Activated CD4-positive, CD25-positive, alpha-beta regulatory T cell treated with anti-CD3 and anti-CD28 coated beads, Interleukin-2, amount 50 U/mL, for 16 hours (primary cell): ENCODE measurements around the gene FAM234A.
"Not testable (repeated sequence)": the region's sequence is repeated elsewhere in the genome, so short reads cannot be mapped to it uniquely, and the experiment has no call there.

Experiments
- DNase-seq: peaks from one replicate; pipeline ENCODE4 v3.0.0-alpha.2; 2020; ENCODE audit warnings: low read depth, low spot score

The FAM234A gene

DNA sequence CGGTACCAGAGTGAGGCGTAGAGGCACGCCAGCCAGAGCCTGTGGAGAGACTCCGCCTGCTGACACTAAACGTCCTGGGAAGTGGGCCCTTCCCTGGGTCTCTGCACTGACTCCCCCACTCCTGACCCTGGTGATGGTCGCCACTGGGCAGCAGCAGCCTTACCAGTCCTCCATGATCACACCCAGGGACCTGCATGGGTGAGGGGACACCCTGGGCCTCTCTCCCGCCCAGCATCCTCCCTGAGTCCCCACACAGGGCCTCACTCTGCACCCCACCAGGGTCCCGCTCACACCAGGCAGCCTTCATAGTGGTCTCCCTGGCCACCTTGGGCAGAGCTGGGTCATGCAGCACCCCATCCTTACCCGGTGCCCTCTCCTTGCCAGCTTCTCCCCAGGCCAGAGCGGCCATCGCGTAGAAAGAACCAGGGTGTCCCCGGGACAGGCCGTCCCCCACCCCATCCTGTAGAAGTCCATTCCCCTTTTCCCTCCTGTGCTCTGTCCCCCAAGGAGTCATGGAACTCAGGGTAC lies 30.4 kb downstream of the FAM234A start:
- no peak for DNase-seq

DNA sequence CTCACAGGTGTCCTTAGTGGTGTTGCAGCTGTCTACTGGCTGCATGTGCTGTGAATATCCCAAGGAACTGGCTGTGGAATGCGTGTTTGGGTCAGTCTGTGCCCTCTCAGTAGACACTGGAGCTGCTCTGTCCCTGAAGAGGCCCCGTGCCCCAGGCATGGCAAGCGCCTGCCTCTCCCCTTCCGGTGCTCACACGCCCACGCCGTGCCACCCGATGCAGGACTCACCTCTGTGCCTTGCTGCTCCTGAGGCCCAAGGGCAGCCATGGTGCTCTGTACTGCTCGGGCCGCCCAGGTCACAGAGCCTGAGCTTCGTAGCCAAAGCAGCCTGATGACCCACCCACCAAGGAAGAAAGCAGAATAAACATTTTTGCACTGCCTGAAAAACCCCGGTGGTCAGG lies 31.1 kb downstream of the FAM234A start:
- no peak for DNase-seq

DNA sequence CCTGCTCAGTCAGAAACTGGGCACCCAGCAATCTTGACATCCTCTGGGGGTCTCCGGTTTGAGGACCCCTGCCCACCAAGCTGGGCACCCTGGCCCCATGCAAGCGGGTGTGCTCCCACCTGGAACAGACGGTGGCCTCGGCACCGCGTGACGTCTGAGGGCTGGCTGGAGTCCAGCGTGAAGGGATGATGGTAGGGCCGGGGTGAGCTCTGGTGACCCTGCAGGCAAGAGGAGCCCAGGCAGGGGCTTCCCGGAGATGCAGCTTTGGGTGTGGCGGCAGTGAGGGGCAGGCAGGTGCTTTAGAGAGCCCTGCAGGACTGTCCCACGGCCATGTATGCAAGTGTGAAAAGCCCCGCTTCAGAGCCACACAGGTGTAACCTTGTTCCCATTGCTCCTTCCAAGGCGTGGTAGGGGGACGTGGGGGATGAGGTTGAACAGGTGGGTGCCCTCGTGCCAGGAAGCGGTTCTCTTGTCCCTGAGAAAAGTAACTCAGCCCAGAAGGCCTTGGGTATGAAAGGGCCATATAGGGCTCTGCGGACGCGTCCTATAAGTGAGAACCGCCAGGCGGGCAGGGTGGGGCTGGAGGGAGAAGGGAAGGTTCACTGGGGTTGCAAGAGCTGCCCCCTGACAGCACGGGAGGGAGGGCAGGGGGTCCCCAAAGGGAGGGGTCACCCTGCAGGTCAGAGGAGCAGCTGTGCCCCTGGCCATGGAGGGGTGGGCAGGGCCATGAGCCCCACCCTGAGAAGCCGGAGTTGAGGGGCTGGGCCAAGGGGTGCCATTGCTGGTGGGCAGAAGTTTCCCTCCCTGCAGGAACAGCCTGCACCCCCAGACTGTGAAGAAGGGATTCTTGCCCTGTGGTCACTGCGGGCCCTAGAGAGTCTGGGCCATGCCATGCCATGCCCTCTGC lies 31.9 kb downstream of the FAM234A start:
- DNase-seq = no peak

DNA sequence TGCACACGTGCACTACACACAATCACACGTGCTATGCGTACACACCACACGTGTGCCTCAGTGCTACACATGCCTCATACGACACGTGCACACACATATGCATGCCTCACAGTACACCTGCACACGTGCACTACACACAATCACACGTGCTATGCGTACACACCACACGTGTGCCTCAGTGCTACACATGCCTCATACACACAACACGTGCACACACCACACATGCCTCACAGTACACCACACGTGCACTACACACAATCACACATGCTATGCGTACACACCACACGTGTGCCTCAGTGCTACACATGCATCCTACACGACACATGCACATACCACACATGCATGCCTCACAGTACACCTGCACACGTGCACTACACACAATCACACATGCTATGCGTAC lies 32.9 kb downstream of the FAM234A start:
- not testable (repeated sequence) for DNase-seq

DNA sequence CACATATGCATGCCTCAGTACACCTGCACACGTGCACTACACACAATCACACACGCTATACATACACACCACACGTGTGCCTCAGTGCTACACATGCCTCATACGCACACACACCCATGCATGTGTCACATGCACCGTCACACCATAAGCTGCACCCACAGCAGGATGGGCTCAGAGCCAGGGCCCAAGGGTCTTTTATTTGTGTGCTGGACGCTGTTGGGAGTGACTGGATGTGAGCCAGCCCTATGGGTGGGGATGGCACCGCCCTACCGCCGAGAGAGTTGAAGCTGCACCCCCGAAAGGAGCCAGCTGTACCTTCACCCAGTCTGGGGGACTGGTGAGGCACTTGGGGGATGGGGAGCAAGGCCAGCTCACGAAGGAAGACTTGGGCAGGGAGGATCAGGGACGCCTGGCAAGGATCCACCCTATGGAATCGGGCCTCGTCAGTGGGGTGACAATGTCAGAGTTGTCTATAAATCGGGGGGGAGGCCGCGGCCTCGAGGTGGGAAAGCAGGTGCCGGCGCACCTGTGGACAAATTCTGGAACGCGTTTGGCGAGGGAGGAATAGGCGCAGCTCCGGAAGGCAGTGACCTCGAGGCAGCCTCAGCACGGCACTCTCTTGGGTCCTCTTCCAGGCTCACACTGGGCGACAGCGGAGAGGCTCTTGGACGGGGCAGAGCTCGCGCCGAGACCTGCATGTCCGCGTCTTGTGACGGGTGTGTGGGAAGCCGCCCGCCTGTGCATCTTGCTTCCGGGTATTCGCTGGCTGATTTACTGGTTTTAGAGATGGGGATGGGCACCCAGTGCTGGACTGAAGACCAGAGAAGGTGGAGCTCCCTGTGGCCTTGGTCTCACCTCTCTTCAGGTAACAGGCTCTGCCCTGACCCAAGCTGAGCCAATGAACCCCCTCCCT lies 33.8 kb downstream of the FAM234A start:
- DNase-seq = no peak

DNA sequence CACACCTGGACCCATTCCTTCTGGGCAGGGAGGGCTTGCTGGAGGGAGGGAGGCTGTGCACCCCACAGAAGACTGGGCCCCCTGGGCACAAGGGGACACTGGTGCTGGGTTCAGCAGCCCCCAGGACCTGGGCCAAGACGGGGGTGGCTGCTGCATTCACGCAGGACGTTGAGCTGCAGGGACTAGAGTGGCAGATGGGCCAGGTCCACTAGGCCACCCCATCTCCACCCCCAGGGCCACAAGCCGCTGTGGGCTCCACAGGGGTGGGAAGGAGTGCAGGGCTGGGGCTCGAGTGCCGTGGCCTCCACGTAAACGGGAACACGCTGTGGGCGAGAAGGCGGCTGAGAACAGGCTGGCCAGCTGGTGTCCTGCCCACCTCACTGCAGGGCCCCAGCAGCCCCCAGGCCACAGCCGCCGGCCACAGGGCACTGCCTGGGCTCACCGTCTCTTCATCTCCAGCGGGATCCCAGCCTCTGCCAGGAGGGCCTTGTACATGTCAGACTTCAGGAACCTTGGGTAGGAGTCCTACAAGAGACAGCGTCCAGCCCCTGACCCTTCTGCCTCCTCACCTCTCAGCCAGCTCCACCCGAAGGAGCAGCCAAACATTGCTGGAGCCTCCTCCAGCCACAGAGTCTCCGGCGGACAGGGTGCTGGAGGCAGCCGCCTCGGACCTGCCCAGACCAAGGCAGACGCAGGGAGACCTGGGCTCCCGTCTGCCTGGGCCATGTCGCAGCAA lies 34.6 kb downstream of the FAM234A start:
- no peak for DNase-seq

DNA sequence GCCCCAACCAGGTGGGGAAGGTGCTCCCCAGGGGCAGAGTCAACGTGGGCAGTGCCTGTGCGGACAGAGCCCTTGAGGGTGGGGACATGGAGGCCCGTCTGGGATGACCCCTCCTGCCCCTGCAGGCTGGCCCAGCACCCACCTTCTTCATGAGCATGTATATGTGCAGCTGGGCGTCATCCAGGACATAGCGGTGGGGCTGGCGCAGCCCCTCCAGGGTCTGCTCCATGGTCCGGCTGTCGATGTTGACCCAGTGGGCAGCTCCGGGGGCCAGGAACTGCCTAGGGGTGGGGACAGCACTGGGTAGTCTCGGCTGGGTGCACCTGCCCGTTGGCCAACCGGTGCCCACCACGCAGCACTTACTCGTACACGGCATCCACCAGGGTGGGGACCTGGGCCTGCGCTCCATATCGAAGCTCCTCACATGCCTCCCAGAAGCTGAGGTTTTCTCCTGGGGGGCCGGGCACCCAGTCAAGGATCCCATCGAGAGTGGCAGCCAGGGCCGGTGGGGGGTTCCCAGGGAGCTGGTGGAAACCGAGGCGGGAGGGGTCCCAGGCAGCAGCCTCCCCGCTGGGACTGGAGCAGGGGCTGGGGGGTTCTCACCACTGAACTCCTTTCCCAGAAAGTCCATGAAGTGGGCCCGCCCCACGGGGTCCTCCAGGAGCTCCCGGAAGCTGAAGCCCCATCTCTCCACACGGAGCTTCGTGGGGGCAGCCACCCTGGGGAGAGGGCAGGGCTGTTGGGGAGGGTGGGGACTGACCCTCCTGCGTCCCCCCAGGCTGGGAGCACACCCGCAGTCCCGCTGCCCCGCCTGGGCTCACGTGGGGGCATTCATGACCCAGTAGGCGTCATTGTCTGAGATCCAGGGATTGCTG lies 36.0 kb downstream of the FAM234A start:
- no peak for DNase-seq

DNA sequence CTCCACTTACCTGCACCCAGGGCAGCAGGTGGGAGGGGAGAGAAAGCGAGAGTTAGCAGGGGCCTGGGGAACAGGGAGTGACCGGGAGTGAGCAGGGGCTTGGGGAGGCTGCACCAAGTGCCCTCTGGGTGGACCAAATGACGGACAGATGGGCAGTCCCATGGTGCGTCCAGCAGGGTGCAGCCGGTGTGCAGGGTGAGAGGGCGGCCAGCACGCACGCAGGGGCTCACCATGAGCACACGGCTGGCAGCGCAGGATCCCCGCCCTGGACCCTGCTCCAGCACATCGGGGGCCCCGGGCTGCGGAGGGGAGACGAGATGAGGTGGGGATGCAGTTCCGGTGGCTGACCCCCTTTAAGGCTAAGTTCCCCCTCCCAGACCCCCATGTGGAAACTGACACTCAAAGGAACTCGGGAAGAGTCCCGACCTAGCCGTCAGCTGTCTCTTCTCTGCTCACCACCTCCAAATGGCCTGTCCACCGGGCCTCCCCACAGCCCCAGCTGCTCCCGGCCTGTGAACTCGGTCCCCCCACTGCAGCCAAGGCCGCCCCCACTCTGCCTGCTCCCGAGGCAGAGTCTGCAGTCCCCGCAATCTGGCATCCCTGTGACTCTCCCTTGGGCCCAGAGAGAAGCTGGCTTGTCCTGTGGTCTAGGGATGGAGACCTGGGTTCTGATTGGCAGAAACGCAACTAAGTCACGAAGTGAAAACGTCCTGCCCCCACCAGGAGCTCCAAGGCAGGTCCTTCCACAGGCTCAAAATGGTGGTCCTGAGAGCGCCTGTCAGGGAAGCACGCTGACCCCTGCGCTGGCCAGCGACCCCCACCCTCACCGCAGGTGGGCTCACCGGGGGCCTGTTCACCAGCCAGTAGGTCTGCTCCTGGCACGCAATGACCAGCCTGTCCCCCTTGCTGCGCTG lies 38.3 kb downstream of the FAM234A start:
- DNase-seq = no peak

DNA sequence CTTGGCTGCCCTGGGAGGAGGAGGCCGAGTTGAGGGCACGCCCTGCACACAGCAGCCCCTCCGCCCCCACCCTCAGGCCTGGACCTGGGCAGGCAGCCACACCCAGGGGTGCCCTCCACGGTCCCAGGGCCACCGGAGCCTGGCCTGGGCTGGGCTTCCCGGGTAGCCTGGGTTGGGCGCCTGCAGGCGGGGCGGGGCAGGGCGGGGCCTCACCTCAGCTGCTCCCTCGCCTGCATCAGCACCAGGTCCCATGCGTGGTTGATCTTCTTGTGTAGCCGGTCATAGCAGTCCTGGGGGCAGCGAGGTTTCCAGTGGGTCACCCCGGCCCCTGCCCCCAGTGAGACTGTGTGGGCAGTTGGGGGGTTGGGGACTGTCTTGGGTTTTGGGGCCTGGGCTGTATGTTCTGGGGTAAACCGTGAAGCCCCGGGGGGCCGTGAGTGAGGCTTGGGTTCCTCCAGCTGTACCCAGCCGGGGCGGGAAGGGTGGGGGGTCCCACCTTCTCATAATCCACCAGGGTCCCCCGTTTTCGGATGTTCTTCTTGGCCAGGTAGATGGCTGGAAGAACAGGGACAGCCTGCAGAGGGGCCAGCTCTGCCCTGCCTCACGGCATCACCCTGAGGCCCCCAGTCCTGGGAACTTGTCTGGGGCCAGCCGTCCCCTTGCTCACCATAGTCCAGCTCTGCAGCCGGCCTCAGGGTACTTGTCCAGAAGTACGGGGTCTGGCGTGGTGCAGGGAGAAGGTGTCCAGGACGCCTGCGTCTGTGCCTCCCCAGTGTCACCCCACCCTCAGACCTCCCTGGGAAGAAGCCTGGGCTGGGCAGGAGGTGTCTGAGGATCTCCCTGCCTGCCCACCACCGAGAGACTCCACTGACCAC lies 39.2 kb downstream of the FAM234A start:
- DNase-seq = no peak

DNA sequence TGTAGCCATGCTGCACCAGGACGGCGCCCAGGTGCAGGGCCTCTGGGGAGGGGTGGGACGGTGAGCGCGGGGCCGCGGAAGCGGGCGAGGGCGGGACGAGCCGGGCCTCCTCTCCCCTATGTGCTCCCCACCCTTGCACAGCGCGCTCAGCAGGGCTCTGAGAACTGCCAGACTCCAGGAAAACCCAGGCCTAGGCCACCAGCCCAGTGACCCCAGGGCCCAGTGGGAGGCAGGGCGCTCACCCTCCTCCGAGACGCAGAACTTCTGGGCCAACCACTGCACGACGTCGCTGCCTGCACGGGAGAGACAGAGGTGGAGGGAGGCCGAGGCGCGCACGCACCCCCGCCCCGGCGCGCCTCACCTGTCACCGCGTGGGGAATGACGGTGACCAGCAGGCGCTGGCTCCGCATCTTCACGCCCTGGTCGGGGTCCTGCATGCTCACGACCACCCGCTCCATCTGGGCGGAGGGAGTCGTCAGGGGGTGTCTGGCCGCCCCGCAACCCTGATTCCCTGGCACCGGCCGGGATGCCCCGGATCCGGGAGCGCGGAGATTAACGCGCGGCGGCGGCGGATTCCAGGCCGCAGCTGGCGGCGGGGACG lies 40.5 kb downstream of the FAM234A start:
- DNase-seq = no peak

DNA sequence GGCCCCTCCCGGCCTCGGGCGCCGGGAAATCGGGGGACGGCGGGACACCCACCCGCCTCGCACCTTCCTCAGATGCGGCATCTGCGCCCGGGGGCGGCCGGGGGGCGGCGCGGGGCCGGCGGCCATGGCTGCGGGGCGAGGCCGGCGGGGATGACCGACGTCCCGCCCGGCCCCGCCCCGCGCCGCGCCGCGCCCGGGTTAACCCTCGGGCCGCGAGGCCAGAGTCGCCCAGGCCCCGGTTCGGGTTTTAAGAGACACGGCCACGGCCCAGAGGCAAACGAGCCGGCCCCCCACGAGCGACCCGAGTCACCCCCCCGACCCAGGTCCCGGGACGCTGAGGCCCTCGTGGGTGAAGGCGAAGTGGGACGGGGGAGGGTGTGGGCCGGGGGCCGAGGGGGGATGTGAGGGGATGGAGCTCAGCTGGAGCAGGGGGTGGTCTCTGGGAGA lies 41.2 kb downstream of the FAM234A start, which contains the start of gene RGS11:
TSS of gene RGS11 (minus strand) at position 159 of the 447 bp plus-strand sequence. CDS start at position 126, 33 bp downstream.
- no peak for DNase-seq

DNA sequence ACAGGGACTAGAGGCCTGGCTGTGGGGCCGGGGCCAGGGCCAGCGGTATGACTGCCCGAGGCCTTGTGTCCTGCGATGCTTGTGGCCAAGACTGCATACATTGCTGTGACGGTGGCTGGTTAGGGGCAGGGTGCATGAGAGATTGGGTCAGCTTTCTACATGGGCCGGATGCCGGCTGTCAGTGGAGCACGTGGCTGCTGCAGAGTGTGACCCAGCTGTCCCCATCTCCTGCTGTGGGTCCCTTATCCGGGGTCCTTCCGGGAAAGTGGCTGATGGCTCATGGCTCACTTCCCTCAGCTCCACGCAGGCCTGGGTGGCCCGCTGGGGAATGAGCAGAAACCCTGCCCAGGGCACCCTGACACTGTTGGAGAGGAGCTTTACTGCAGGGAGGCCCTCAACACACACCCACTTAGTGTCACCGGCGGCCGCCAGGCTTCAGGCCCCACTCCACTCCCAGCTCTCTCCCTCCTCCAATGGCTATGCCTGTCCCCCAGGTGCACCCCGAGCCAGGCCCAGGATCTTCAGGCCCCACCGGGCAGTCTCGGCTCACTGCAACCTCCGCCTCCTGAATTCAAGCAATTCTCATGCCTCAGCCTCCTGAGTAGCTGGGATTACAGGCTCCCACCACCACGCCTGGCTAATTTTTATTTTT lies 41.9 kb downstream of the FAM234A start:
- no peak for DNase-seq

DNA sequence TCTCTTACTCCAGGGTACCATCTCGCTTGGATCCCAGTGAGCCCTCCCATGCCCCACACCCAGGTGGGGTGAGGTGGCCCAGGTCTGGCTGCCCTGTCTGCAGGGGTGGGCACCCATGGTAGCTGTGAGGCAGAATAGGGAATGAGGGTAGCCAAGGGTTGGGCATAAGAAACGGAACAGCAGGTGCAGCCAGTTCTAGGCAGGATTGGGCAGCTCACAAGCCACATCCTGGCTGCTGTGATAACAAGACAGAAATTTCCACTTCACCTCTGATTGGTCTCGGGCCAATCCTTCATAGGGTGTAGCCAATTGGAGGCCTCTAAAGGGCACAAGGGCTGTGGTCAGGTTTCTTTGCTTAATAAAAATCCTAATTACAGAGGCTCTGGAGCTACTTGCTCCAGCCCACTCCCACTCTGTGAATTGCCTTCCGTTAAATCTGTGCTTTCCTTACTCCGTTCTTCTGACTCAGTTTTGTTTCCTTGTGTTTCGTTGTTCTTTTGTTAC lies 44.3 kb downstream of the FAM234A start:
- DNase-seq = no peak

DNA sequence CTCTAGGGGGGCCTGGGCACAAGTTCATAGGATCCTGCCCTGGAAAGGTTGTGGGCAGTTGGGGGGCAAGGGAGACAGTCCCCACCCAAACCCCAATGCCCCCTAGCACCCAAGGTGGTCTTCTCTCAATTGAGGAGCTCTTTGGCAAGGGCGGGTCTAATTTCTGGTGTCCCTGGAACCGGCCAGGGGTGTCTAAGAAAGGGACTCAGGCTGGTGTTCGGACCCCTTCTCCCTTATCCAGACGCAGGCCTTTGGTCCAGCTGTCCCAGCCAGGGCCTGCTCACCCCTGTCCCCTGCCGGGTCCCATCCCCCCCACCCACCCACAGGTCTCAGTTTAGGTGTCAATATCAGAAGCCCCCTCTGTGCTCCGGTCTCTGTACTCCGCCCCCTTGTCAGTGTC lies 44.9 kb downstream of the FAM234A start:
- no peak for DNase-seq

DNA sequence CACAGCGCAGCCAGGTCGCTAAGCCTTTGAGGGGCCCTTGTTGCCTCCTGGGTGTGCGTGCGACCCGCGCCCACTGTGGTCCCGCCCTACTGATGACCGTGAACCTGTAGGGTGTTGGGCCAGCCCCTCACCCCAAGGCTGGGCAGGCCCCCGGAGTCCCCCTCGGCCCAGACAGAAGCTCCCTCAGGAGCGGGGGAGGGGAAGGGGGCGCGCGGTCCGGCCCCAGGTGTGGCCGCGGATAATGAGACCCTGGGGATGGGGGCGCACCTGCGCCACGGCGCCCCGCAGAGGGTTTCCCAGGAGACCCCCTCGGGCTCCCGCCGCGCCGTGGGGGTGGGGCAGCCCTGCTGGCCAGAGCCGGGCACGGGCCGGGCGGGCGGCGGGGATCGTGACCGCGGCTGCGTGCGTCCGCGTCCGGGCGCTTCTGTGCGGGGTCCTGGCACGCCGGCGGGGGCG lies 45.4 kb downstream of the FAM234A start:
- DNase-seq = no peak

DNA sequence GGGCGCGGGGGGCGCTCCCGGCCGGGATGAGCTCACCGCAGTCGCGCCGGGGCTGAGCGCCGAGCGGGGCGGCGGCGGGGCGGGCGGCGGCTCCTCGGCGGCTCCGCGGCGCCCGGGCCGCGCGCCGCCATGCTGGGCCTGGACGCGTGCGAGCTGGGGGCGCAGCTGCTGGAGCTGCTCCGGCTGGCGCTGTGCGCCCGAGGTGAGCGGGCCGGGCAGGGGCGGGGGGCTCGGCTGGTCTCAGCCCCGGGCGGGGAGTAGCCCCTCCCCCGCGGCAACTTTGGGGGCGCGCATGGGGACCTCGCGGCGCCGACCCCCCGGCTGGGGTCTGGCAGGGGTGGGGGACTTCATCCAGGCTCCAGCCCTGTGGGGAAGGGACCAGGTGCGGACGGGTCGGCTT lies 45.9 kb downstream of the FAM234A start, which contains the start of gene ARHGDIG:
TSS of gene ARHGDIG (plus strand) at position 40 of the 400 bp plus-strand sequence. CDS start at position 130, 90 bp downstream.
- DNase-seq = no peak
